HepG2 (cell line): ENCODE results near the gene PTBP2. TPM values are rescaled to one million over a fixed set of nuclear protein-coding genes. Genes with fewer than 3 reads are reported as not detected.

Source experiments
- BRD4 ChIP-seq: sonication (generic); formaldehyde crosslinking; IDR thresholded peaks from 2 replicates; pipeline ENCODE4 v1.4.0; 2020; ENCODE audit warnings: missing genetic modification reagents
- CEBPG ChIP-seq: IDR thresholded peaks from 2 replicates; pipeline ENCODE4 v1.6.1; 2016
- FOXA3 ChIP-seq: IDR thresholded peaks from 2 replicates; pipeline ENCODE4 v1.6.1; 2016; ENCODE audit warnings: missing genetic modification reagents, missing compliant biosample characterization
- HIVEP1 ChIP-seq: sonication (generic); formaldehyde crosslinking; IDR thresholded peaks from 2 replicates; pipeline ENCODE4 v1.4.0; 2020; ENCODE audit warnings: mild to moderate bottlenecking, missing genetic modification reagents
- HNF4G ChIP-seq, 2 experiments: sonication (generic) in 1 of 2; formaldehyde crosslinking in 1 of 2; IDR thresholded peaks; 2 replicates each; pipeline versions ENCODE4 v1.4.0 to v1.6.1; 2011 to 2020; ENCODE audit warnings: borderline replicate concordance in 2 of 2, low read depth in 2 of 2, mild to moderate bottlenecking in 2 of 2, low read length in 1 of 2, missing genetic modification reagents in 1 of 2, moderate library complexity in 1 of 2
- HNRNPLL ChIP-seq: fragments of 200-400 bp; formaldehyde crosslinking; IDR thresholded peaks from 2 replicates; pipeline ENCODE4 v1.6.1; 2017; ENCODE audit warnings: mild to moderate bottlenecking, low read depth, low read length; ENCODE audit not compliant: poor library complexity, severe bottlenecking
- MXD4 ChIP-seq: IDR thresholded peaks from 2 replicates; pipeline ENCODE4 v1.6.1; 2016; ENCODE audit warnings: mild to moderate bottlenecking, missing biosample characterization, missing genetic modification reagents
- NCOR1 ChIP-seq: fragments of 200-600 bp; sonication (generic); IDR thresholded peaks from 2 replicates; pipeline ENCODE4 v1.7.0; 2017; ENCODE audit warnings: antibody characterized with exemption, low read length, borderline replicate concordance
- POGZ ChIP-seq: sonication (generic); formaldehyde crosslinking; IDR thresholded peaks from 2 replicates; pipeline ENCODE4 v1.4.0; 2020; ENCODE audit warnings: mild to moderate bottlenecking, missing genetic modification reagents
- RCOR2 ChIP-seq: IDR thresholded peaks from 2 replicates; pipeline ENCODE4 v1.6.1; 2016; ENCODE audit warnings: missing biosample characterization, missing genetic modification reagents
- SAP130 ChIP-seq: IDR thresholded peaks from 2 replicates; pipeline ENCODE4 v1.6.1; 2016; ENCODE audit warnings: low read depth
- SOX5 ChIP-seq: IDR thresholded peaks from 2 replicates; pipeline ENCODE4 v1.6.1; 2016; ENCODE audit warnings: borderline replicate concordance
- ZNF598 ChIP-seq: sonication (generic); formaldehyde crosslinking; IDR thresholded peaks from 2 replicates; pipeline ENCODE4 v1.5.1; 2020; ENCODE audit warnings: mild to moderate bottlenecking, missing genetic modification reagents, borderline replicate concordance
- polyA plus RNA-seq, 8 experiments: library from polyadenylated mRNA; depleted of rRNA in 3 of 8; stranded (reverse) in 7 of 8; unstranded in 1 of 8; fragments of >200 nt; fragmentation: Illumina TruSeq in 4 of 8; extraction: Trizol in 4 of 8; gene quantifications; 2 replicates each; pipeline versions ENCODE4 v1.2.1 to v1.2.3, GENCODE V29; 2011 to 2016; ENCODE audit warnings: low read depth in 4 of 8, missing spikeins in 1 of 8, mixed read lengths in 1 of 8; ENCODE audit not compliant: insufficient read depth in 1 of 8
- total RNA-seq, 5 experiments: library from RNA; depleted of rRNA; stranded (reverse); fragments of >200 nt; fragmentation: Illumina TruSeq; extraction: Trizol; gene quantifications; 2 replicates each; pipeline ENCODE4 v1.2.3, GENCODE V29; 2016; ENCODE audit warnings: low read depth in 1 of 5
- TF ChIP-seq, protein P1 (sequence below): sonication (generic); formaldehyde crosslinking; IDR thresholded peaks from 2 replicates; pipeline ENCODE4 v1.4.0; 2020; ENCODE audit warnings: missing genetic modification reagents, borderline replicate concordance
- TF ChIP-seq, protein P2 (sequence below): IDR thresholded peaks from 2 replicates; pipeline ENCODE4 v1.6.1; 2016; ENCODE audit warnings: low read depth
- TF ChIP-seq, protein P3 (sequence below): sonication (generic); formaldehyde crosslinking; conservative IDR thresholded peaks from 2 replicates; pipeline ENCODE4 v1.4.0; 2020; ENCODE audit warnings: mild to moderate bottlenecking, missing genetic modification reagents, moderate library complexity
- TF ChIP-seq, protein P4 (sequence below): sonication (generic); formaldehyde crosslinking; IDR thresholded peaks from 2 replicates; pipeline ENCODE4 v1.4.0; 2020; ENCODE audit warnings: missing genetic modification reagents, borderline replicate concordance

The PTBP2 gene
- total and polyA plus RNA-seq, 2 of the 13 experiments (the other 11 are each of a cell fraction or from before 2014, with no cell fraction given) = 10.5 to 14.1 TPM

DNA sequence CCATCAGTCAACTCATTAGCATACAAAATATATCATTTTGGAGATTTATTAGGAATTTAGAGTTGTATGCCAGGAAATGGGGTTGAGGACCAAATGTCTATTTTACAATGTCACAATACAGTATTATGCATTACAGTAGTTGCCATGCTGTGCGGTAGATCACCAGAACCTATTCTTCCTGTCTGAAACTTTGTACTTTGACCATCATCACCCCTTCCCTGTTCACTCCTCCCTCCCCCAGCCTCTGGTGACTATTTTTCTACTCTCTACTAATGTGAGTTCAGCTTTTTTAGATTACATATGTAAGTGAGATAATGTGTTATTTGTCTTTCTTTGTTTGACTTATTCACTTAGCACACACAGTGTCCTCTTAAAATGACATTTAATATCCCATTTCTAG is 50.8 kb downstream of the PTBP2 start (continued):
- TF ChIP-seq, protein P1, sequence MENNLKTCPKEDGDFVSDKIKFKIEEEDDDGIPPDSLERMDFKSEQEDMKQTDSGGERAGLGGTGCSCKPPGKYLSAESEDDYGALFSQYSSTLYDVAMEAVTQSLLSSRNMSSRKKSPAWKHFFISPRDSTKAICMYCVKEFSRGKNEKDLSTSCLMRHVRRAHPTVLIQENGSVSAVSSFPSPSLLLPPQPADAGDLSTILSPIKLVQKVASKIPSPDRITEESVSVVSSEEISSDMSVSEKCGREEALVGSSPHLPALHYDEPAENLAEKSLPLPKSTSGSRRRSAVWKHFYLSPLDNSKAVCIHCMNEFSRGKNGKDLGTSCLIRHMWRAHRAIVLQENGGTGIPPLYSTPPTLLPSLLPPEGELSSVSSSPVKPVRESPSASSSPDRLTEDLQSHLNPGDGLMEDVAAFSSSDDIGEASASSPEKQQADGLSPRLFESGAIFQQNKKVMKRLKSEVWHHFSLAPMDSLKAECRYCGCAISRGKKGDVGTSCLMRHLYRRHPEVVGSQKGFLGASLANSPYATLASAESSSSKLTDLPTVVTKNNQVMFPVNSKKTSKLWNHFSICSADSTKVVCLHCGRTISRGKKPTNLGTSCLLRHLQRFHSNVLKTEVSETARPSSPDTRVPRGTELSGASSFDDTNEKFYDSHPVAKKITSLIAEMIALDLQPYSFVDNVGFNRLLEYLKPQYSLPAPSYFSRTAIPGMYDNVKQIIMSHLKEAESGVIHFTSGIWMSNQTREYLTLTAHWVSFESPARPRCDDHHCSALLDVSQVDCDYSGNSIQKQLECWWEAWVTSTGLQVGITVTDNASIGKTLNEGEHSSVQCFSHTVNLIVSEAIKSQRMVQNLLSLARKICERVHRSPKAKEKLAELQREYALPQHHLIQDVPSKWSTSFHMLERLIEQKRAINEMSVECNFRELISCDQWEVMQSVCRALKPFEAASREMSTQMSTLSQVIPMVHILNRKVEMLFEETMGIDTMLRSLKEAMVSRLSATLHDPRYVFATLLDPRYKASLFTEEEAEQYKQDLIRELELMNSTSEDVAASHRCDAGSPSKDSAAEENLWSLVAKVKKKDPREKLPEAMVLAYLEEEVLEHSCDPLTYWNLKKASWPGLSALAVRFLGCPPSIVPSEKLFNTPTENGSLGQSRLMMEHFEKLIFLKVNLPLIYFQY (CRISPR knock-in tag) = no peak
- no peak for TF ChIP-seq HIVEP1 (CRISPR knock-in tag)
- TF ChIP-seq POGZ = peak; percentile 69
- 0 out of 2 replicates have a peak, but pooled peaks have one; percentile 17 for TF ChIP-seq RCOR2 (CRISPR knock-in tag)
- peak; percentile 60; the same call in 1 of the 2 replicates for TF ChIP-seq SOX5
- TF ChIP-seq FOXA3 (CRISPR knock-in tag) = peak; percentile 15; the same call in 1 of the 2 replicates
- TF ChIP-seq CEBPG (CRISPR knock-in tag) = 0 out of 2 replicates have a peak, but pooled peaks have one; percentile 3
- TF ChIP-seq HNRNPLL = no peak
- no peak for TF ChIP-seq BRD4 (CRISPR knock-in tag)
- TF ChIP-seq, protein P2, sequence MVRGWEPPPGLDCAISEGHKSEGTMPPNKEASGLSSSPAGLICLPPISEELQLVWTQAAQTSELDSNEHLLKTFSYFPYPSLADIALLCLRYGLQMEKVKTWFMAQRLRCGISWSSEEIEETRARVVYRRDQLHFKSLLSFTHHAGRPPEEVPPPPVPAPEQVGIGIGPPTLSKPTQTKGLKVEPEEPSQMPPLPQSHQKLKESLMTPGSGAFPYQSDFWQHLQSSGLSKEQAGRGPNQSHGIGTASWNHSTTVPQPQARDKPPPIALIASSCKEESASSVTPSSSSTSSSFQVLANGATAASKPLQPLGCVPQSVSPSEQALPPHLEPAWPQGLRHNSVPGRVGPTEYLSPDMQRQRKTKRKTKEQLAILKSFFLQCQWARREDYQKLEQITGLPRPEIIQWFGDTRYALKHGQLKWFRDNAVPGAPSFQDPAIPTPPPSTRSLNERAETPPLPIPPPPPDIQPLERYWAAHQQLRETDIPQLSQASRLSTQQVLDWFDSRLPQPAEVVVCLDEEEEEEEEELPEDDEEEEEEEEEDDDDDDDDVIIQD (CRISPR knock-in tag) = peak; percentile 39; the same call in 1 of the 2 replicates
- TF ChIP-seq MXD4 (CRISPR knock-in tag) = 0 out of 2 replicates have a peak, but pooled peaks have one; percentile 19
- TF ChIP-seq, protein P3, sequence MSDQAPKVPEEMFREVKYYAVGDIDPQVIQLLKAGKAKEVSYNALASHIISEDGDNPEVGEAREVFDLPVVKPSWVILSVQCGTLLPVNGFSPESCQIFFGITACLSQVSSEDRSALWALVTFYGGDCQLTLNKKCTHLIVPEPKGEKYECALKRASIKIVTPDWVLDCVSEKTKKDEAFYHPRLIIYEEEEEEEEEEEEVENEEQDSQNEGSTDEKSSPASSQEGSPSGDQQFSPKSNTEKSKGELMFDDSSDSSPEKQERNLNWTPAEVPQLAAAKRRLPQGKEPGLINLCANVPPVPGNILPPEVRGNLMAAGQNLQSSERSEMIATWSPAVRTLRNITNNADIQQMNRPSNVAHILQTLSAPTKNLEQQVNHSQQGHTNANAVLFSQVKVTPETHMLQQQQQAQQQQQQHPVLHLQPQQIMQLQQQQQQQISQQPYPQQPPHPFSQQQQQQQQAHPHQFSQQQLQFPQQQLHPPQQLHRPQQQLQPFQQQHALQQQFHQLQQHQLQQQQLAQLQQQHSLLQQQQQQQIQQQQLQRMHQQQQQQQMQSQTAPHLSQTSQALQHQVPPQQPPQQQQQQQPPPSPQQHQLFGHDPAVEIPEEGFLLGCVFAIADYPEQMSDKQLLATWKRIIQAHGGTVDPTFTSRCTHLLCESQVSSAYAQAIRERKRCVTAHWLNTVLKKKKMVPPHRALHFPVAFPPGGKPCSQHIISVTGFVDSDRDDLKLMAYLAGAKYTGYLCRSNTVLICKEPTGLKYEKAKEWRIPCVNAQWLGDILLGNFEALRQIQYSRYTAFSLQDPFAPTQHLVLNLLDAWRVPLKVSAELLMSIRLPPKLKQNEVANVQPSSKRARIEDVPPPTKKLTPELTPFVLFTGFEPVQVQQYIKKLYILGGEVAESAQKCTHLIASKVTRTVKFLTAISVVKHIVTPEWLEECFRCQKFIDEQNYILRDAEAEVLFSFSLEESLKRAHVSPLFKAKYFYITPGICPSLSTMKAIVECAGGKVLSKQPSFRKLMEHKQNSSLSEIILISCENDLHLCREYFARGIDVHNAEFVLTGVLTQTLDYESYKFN (CRISPR knock-in tag) = peak; percentile 68
- TF ChIP-seq HNF4G (IDR thresholded peaks at IDR 0.05; ENCODE audit: borderline replicate concordance, low read depth, low read length) = peak; percentile 81; the same call in 1 of the 2 replicates
- TF ChIP-seq HNF4G (CRISPR knock-in tag; IDR thresholded peaks at IDR 0.05; ENCODE audit: borderline replicate concordance, low read depth) = peak; percentile 46; the same call in 1 of the 2 replicates
- TF ChIP-seq, protein P4, sequence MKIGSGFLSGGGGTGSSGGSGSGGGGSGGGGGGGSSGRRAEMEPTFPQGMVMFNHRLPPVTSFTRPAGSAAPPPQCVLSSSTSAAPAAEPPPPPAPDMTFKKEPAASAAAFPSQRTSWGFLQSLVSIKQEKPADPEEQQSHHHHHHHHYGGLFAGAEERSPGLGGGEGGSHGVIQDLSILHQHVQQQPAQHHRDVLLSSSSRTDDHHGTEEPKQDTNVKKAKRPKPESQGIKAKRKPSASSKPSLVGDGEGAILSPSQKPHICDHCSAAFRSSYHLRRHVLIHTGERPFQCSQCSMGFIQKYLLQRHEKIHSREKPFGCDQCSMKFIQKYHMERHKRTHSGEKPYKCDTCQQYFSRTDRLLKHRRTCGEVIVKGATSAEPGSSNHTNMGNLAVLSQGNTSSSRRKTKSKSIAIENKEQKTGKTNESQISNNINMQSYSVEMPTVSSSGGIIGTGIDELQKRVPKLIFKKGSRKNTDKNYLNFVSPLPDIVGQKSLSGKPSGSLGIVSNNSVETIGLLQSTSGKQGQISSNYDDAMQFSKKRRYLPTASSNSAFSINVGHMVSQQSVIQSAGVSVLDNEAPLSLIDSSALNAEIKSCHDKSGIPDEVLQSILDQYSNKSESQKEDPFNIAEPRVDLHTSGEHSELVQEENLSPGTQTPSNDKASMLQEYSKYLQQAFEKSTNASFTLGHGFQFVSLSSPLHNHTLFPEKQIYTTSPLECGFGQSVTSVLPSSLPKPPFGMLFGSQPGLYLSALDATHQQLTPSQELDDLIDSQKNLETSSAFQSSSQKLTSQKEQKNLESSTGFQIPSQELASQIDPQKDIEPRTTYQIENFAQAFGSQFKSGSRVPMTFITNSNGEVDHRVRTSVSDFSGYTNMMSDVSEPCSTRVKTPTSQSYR (CRISPR knock-in tag) = peak; percentile 84; the same call in 1 of the 2 replicates
- TF ChIP-seq NCOR1 = peak; percentile 80
- peak; percentile 42; the same call in 1 of the 2 replicates for TF ChIP-seq SAP130 (CRISPR knock-in tag)
- no peak for TF ChIP-seq ZNF598
